Suppressor macrophage treated with lipopolysaccharide for 1 hour (primary cell): ENCODE data around the gene FNDC10.
"Not testable (repeated sequence)": the region's sequence is repeated elsewhere in the genome, so short reads cannot be mapped to it uniquely, and the experiment has no call there.

Experiments
- DNase-seq, 3 donors: peaks; one replicate each; pipeline ENCODE4 v3.0.0-alpha.2; 2020 to 2022

The FNDC10 gene

GRCh38 chr1:1598720-1599029 is 1.3 kb downstream of the FNDC10 start:
- no peak for DNase-seq

DNA sequence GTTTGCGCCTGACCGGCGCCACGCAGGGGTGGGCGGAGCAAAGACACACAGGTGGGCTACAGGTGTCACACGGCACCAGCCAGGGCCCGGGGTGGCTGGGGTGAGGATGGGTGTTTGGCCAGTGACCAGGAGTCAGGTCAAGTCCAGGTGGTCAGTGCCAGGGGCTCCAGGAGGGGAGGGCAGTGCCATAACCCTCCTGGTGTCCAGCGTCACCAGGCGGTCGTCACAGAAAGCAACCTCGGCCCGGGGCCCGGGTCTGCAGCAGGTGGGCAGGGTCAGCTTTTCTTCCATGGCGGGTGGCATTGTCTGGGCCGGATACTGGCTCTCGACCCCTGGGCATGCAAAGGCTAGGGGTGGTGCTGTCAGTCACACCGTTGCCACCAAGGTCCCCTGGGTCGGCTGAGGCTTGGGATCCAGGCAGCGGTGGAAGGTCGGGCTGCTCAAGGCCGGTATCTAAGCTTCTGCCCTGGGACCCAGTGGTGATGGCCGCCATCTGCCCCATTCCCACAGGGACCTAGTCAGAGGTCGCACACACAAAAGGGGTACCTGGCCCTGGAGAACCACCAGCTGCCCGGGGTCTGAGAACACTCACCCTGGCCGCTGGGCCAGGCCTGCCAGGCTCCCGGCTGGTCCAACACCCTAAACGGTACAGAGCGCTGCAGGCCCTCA is 1.8 kb downstream of the FNDC10 start:
- no peak for DNase-seq

- peak; percentile 21 to 56 (median 31) for DNase-seq
Measured at GRCh38 chr1:1597275-1597930, 2.5 kb downstream of the FNDC10 start.

- DNase-seq, result peak in 2 of 3 donors; percentile 27 to 43
Measured at GRCh38 chr1:1596493-1597274, 3.3 kb downstream of the FNDC10 start.

DNA sequence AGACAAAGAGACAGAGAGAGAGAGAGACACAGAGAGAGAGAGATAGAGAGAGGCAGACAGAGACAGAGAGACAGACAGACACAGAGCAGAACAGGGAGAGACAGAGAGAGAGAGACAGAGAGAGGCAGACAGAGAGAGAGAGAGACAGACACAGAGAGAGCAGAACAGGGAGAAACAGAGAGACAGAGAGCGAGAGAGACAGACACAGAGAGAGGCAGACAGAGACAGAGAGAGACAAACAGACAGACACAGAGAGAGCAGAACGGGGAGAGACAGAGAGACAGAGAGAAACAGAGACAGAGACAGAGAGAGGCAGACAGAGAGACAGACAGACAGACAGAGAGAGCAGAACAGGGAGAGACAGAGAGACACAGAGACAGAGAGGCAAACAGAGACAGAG is 4.6 kb downstream of the FNDC10 start:
- not testable (repeated sequence) for DNase-seq

DNA sequence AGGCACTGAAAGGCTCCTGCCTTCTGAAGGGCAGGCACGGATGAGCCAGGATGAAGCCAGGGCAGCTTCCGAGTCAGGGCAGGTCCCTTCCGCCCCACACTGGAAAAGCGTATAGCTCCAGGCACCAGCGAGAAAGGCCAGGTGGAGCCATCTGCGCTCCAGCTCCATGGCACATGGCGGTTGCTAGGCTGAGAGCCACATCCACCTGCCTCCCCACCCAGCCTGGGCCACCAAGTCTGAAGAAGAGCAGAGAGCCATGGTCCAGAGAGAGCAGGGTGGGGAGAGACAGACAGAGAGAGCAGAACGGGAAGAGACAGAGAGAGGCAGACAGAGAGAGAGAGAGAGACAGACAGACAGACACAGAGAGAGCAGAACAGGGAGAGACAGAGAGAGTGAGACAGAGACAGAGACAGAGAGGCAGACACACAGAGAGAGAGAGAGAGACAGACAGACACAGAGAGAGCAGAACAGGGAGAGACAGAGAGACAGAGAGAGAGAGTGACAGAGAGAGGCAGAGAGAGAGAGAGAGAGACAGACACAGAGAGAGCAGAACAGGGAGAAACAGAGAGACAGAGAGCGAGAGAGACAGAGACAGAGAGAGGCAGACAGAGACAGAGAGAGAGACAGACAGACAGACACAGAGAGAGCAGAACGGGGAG is 5.2 kb downstream of the FNDC10 start:
- no peak for DNase-seq

DNA sequence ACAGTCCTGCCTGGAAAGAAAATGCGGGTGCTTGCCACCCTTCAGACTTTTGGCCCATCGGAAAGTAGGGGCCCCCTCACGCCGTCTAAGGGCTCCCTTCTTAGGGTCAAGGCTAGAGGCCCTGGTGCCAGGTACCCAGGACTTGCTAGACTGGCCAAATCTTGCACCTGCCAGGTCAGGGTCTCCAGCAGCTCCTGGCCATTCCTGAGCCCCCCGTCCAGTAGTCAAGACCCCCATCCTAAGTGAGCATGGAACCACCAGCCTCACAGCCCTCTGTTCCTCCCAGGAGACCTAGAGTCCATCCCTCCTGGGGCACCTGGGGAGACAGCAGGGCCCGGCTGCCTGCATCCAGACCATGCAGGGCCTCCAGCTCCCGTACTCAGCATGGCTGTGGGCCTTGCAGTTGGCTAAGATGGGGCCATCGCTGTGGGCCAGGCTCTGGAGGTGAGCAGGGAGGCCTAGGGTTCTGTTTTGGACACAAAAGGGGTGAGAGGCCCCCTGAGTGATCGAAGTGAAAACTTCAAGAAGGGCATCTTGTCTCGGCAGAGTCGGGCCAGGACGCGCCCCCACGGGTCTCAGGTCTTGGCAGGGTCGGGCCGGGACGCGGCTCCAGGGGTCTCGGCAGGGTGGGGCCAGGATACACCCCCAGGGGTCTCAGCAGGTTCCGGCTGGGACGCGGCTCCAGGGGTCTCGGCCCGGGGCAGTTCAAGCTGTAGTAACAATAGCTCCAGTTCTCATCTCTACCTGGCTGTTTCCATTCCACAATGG is 5.9 kb downstream of the FNDC10 start:
- no peak for DNase-seq

GRCh38 chr1:1591452-1591851 is 8.5 kb downstream of the FNDC10 start:
- DNase-seq, result peak; percentile 24 to 67 (median 42)

- DNase-seq, result no peak
Measured at GRCh38 chr1:1583347-1584010, 16.5 kb downstream of the FNDC10 start.

DNA sequence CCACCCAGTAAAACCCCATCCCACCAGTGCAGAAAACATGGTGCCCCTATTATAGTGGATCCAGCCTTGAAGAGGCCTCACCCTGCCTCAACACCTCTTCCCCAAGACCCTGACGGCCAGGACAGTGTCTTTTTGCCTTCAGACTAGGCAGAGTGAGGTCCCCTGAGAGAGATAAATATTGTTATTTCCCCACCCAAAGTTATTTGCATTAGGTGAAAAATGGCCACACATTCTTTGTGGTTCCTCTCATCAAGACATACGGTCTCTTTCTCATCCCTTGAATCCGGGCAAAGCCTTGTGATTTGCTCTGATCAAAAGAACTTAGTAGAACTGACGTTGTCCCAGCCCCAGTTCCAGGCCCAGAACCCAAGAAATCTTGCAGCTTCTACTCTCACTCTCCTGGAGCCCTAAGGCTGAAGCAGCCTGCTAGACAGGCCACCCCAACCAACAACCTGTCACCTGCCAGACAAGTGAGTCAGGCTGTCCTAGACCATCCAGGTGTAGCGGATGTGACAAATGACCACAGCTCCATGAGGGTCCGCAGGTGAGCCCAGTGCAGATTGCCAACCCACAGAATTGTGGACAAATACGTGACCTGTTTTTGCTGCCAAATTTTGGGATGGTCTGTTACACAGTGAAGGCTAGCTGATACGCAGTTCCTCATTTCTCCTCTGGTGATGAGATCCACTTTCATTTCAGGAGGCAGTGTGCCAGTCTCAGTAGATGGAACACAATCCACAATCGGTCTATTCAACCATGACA is 17.2 kb downstream of the FNDC10 start:
- no peak for DNase-seq

- DNase-seq, result no peak
Measured at GRCh38 chr1:1578371-1578940, 21.5 kb downstream of the FNDC10 start.

GRCh38 chr1:1577367-1578011 is 22.4 kb downstream of the FNDC10 start:
- no peak for DNase-seq

GRCh38 chr1:1574721-1575537 is 25.0 kb downstream of the FNDC10 start, which contains the start of gene SSU72:
Gene SSU72 (minus strand): TSS chr1:1574863. CDS start chr1:1574557, 306 bp downstream.
- peak; percentile 96 to 98 (median 97) for DNase-seq

DNA sequence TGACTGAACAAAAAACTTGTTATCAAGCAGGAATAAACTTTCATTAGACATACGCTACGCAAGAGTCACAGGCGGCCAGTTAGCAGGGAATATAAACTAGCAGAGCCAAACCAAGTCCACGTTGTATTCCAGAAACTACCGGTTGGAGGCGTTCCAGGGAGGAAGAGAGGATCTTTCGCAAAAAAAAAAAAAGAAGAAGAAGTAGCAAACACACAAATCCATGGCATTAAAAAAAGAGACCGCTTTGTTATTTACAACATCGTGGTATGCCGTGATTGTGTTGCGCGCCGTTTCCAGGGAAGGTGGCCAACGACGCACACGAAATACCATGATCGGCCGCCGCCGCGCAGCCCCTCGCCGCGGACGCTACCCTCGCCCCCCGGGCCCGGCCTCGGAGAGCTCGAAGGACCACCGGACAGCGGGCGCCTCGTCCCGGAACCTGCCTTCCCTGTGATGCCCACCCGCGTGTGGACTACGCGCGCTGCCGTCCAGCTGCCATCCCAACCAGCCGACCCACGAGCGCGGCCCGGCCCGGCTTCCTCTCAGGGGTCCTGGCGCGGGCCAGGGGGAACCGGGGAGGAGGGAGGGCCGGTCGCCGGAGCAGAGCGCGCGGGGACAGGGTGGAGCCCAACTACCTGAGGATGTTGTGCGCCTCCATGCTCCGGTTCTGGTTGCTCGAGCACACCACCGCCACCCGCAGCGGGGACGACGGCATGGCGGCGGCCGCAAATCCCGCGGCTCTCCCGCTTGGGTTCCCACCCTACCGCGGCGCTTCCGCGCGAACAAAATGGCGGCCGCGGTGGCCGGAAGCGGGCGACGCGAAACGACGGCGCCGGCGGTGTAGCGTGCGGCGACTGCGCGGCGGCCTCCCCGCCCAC is 25.9 kb downstream of the FNDC10 start:
- DNase-seq, result peak; percentile 84 to 94 (median 92)

GRCh38 chr1:1569341-1569740 is 30.6 kb downstream of the FNDC10 start:
- no peak for DNase-seq

DNA sequence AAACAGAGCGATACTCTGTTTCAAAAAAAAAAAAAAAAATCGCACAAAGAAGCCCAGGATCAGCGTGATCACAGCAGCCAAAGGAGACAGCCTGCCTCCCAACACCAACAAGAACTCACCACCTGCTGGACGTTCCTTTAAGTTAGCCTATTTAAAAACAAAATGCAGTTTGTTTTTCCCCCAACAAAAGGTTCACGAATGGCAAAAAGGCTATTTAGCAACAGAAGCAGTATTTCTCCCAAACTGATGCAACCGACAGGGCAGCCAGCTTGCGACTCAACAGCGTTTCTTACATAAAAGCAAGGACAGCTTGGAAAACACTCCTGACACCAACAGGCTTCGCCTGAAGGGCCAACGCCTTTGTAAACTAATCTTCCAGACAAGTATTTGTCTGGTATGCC is 32.0 kb downstream of the FNDC10 start:
- no peak for DNase-seq

GRCh38 chr1:1567152-1567875 is 32.6 kb downstream of the FNDC10 start:
- DNase-seq, result no peak

- no peak for DNase-seq
Measured at GRCh38 chr1:1565340-1565739, 34.6 kb downstream of the FNDC10 start.
